ENCODE measurements around the gene ADCK1.

DNA sequence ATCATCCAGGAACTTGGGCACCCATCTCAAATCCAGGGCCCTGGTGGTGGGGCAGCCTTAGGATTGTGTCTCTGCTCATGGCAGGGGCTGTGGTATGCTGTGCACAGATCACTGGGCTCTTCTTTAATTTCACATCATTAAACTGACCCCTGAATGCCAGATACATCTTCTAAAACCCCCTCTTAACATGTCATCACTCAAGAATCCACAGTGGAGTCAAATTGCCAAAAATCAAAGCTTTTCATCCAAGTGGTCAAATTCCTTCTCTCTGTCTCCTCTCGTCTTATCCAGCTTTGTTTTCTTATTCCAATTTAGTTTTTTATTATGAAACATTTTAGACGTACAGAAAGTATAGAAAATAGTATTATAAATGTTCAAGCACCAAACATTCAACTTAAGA lies 97.5 kb downstream of the ADCK1 start:
- TF ChIP-seq, protein P1, sequence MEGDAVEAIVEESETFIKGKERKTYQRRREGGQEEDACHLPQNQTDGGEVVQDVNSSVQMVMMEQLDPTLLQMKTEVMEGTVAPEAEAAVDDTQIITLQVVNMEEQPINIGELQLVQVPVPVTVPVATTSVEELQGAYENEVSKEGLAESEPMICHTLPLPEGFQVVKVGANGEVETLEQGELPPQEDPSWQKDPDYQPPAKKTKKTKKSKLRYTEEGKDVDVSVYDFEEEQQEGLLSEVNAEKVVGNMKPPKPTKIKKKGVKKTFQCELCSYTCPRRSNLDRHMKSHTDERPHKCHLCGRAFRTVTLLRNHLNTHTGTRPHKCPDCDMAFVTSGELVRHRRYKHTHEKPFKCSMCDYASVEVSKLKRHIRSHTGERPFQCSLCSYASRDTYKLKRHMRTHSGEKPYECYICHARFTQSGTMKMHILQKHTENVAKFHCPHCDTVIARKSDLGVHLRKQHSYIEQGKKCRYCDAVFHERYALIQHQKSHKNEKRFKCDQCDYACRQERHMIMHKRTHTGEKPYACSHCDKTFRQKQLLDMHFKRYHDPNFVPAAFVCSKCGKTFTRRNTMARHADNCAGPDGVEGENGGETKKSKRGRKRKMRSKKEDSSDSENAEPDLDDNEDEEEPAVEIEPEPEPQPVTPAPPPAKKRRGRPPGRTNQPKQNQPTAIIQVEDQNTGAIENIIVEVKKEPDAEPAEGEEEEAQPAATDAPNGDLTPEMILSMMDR (IDR thresholded peaks at IDR 0.05; ENCODE audit: extremely low read depth in 1 of 2, insufficient read depth in 1 of 2, low read depth in 1 of 2, low read length in 2 of 2), result no peak
- no peak for TF ChIP-seq POLR2AphosphoS5 (IDR thresholded peaks at IDR 0.05; ENCODE audit: insufficient read depth, low read depth, low read length)
- no peak for TF ChIP-seq EZH2 (IDR thresholded peaks at IDR 0.05; ENCODE audit: borderline replicate concordance, low read depth, low read length, severe bottlenecking)
